Kidney (tissue), 14 donors: ENCODE results near the gene RAB21. TPM values are rescaled to one million over a fixed set of nuclear protein-coding genes. Genes with fewer than 3 reads are reported as not detected.

Experiments
- DNase-seq, 5 donors: peaks; one replicate each; pipeline ENCODE4 v3.0.0-alpha.2; 2013 to 2020
- FAIRE-seq: peaks from 2 replicates; lab custom pipeline; 2012; peaks lifted over from hg19 to GRCh38; lab: Jason Lieb, UNC
- H3K27ac ChIP-seq, 2 donors: one replicate each; pipeline ENCODE4 v1.7.0; 2013; ENCODE audit warnings: low read depth in 2 of 2, low read length in 2 of 2, inconsistent platforms in 1 of 2
- H3K27me3 ChIP-seq: one replicate; pipeline ENCODE4 v1.7.1; 2013; ENCODE audit warnings: low read length, inconsistent platforms; ENCODE audit not compliant: control insufficient read depth, insufficient read depth
- H3K36me3 ChIP-seq, 3 donors: one replicate each; pipeline versions ENCODE4 v1.7.0 to v1.7.1; 2013; ENCODE audit warnings: low read length in 3 of 3, control low read depth in 1 of 3, inconsistent platforms in 1 of 3; ENCODE audit not compliant: insufficient read depth in 3 of 3, control insufficient read depth in 2 of 3
- H3K4me1 ChIP-seq, 3 donors: one replicate each; pipeline versions ENCODE4 v1.7.0 to v1.7.1; 2013; ENCODE audit warnings: low read length in 3 of 3, inconsistent platforms in 1 of 3, low read depth in 1 of 3; ENCODE audit not compliant: control insufficient read depth in 2 of 3, insufficient read depth in 2 of 3
- H3K4me3 ChIP-seq, 3 donors: one replicate each; pipeline versions ENCODE4 v1.7.0 to v1.8.1; 2013; ENCODE audit warnings: low read length in 3 of 3, control low read depth in 1 of 3, inconsistent platforms in 1 of 3
- H3K9ac ChIP-seq, 3 donors: one replicate each; pipeline versions ENCODE4 v1.7.0 to v1.7.1; 2013; ENCODE audit warnings: low read length in 3 of 3, control low read depth in 1 of 3, inconsistent platforms in 1 of 3
- H3K9me3 ChIP-seq, 3 donors: one replicate each; pipeline versions ENCODE4 v1.7.0 to v1.7.1; 2013; ENCODE audit warnings: low read length in 3 of 3, control low read depth in 1 of 3, inconsistent platforms in 1 of 3; ENCODE audit not compliant: control insufficient read depth in 2 of 3, insufficient read depth in 1 of 3
- CTCF ChIP-seq: IDR thresholded peaks from 3 replicates; pipeline ENCODE4 v1.5.1; 2012; ENCODE audit warnings: mild to moderate bottlenecking, moderate library complexity, borderline replicate concordance; ENCODE audit not compliant: insufficient read depth; ENCODE audit errors: extremely low read depth
- intact Hi-C: fragments of 100-400 bp; cut with DNase I; formaldehyde crosslinking; loops from one replicate; pipeline ENCODE4 v1.11.1; 2022
- polyA plus RNA-seq: library from polyadenylated mRNA; stranded (reverse); fragments of 350-450 nt; fragmentation: Illumina TruSeq; extraction: RNeasy Lipid Tissue Mini Kit (QIAGEN cat#74804); gene quantifications from one replicate; pipeline ENCODE4 v1.2.3, GENCODE V29; 2014; ENCODE audit warnings: low read depth, low replicate concordance; ENCODE audit not compliant: insufficient read depth
- total RNA-seq: library from RNA; stranded (reverse); fragmentation: NEBNext Ultra II Directional; extraction: Animal tissue kit (Norgen Biotek cat#: 25700); gene quantifications from one replicate; pipeline ENCODE4 v1.2.1, GENCODE V29; 2021
- donor health status: control.
- donor health status: control.
- donor health status: control.
- donor health status: control.
- donor health status: control.
- donor health status: DM: yes; HTN: yes; CAD: no.
- donor health status: Normal renal cell carcinoma (clear cell type).

The RAB21 gene
- total and polyA plus RNA-seq, 2 donors from 2014 or later, result 24.5 to 101 TPM

DNA sequence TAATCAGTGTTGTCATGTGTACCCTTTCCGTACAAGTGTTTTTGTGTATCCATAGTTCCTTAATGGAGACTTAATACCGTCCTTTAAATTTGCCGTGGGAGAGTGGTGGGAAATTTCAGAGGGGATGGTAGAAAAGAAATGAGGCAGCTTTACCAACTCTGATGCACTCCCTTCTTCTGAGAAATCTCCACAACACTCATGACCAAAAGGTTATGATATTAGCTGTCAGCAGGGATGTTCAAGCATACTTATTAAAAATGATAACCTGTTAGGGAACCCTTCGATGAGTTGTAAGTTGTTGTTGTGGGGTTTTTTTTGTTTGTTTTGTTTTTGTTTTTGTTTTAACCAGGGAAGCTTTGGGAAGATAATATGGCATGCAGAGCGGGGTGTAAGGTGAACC is 12.5 kb downstream of the RAB21 start:
- TF ChIP-seq CTCF, result no peak
- FAIRE-seq (no peak), DNase-seq (no peak)
- no peak overlapping the region for H3K4me3 ChIP-seq
- H3K9me3 ChIP-seq, result no peaks in the 10 kb centered on the region
- no peaks in the 10 kb centered on the region for H3K27me3 ChIP-seq
- peaks cover 0 to 44% (median 2%) of the 10 kb centered on the region in 3 donors for H3K4me1 ChIP-seq
- H3K36me3 ChIP-seq, result peaks cover 0 to 7% (median 0%) of the 10 kb centered on the region in 3 donors
- H3K27ac ChIP-seq, result no peak overlapping the region
- intact Hi-C loops, result no loop called here
- H3K9ac ChIP-seq, result no peak overlapping the region

GRCh38 chr12:71768900-71769299 is 14.2 kb downstream of the RAB21 start:
- no peaks in the 10 kb centered on the region for H3K9me3 ChIP-seq
- H3K27me3 ChIP-seq, result no peaks in the 10 kb centered on the region
- H3K9ac ChIP-seq, result no peak overlapping the region
- DNase-seq (no peak), FAIRE-seq (no peak)
- TF ChIP-seq CTCF, result no peak
- H3K36me3 ChIP-seq, result peaks cover 0 to 11% (median 0%) of the 10 kb centered on the region in 3 donors
- no peak overlapping the region for H3K27ac ChIP-seq
- intact Hi-C loops, result no loop called here
- H3K4me3 ChIP-seq, result no peak overlapping the region
- peaks cover 0 to 46% (median 0%) of the 10 kb centered on the region in 3 donors for H3K4me1 ChIP-seq

DNA sequence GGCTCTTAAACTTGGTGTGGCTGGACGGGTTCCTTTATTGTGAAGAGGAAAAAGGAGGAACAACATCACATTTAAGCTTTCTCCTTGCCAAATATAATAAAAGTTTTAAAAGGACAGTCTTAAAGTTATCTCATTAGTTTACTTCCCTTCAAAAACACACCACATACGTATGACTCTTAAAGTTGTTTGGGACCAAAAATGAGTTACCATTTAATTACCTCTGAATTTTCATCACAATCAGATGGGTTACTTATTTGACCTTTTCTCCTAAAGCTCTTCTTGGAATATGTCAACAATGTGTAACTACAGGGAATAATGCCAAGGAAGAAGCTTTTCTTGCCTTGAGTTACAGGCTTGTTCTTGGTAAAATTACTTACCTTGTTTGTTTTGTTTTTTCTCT is 16.4 kb downstream of the RAB21 start:
- H3K36me3 ChIP-seq, result peaks cover 0 to 11% (median 0%) of the 10 kb centered on the region in 3 donors
- intact Hi-C loops, result no loop called here
- no peaks in the 10 kb centered on the region for H3K27me3 ChIP-seq
- no peak for TF ChIP-seq CTCF
- H3K4me3 ChIP-seq, result no peak overlapping the region
- H3K9me3 ChIP-seq, result no peaks in the 10 kb centered on the region
- H3K27ac ChIP-seq, result peak overlapping the region in 1 of 2 donors; percentile 67
- no peak overlapping the region for H3K9ac ChIP-seq
- FAIRE-seq (peak; percentile 96), DNase-seq (peak in 1 of 5 donors; percentile 29)
- peaks cover 0 to 45% (median 0%) of the 10 kb centered on the region in 3 donors for H3K4me1 ChIP-seq

GRCh38 chr12:71772735-71773134 is 18.1 kb downstream of the RAB21 start:
- Histone ChIP-seq H3K9ac (no peak overlapping the region), H3K27ac (no peak overlapping the region), H3K4me1 (peaks cover 0 to 33% (median 0%) of the 10 kb centered on the region in 3 donors), H3K4me3 (no peak overlapping the region), H3K9me3 (no peaks in the 10 kb centered on the region), H3K27me3 (no peaks in the 10 kb centered on the region), H3K36me3 (peaks cover 0 to 15% (median 0%) of the 10 kb centered on the region in 3 donors)
- FAIRE-seq, result no peak
- no peak for TF ChIP-seq CTCF
- no peak for DNase-seq
- intact Hi-C loops, result no loop called here
